Left lung (tissue), 10 donors: ENCODE data around the gene PIGW. TPM values are rescaled to one million over a fixed set of nuclear protein-coding genes. Genes with fewer than 3 reads are reported as not detected.

ENCODE experiments used
- ATAC-seq: fragments of 200-7000 bp; cut with Tn5 transposase; one replicate; pipeline ENCODE4 v1.9.1; 2020; ENCODE audit warnings: moderate library complexity
- DNase-seq, 4 donors: peaks; one replicate each; pipeline ENCODE4 v3.0.0-alpha.2; 2013 to 2020
- H3K27ac ChIP-seq, 2 donors: fragments of 200-600 bp; sonication (generic) in 1 of 2; one replicate each; pipeline versions ENCODE4 v1.5.0 to v1.8.0; 2020 to 2021
- H3K27me3 ChIP-seq, 2 donors: fragments of 200-600 bp; sonication (generic) in 1 of 2; one replicate each; pipeline versions ENCODE4 v1.5.0 to v1.8.0; 2020 to 2021
- H3K36me3 ChIP-seq, 2 donors: fragments of 200-600 bp; sonication (generic) in 1 of 2; one replicate each; pipeline versions ENCODE4 v1.5.0 to v1.8.0; 2020 to 2021
- H3K4me1 ChIP-seq, 2 donors: fragments of 200-600 bp; one replicate each; pipeline ENCODE4 v1.8.0; 2021
- H3K4me3 ChIP-seq, 2 donors: fragments of 200-600 bp; sonication (generic) in 1 of 2; one replicate each; pipeline versions ENCODE4 v1.5.0 to v1.8.0; 2020 to 2021; ENCODE audit warnings: mild to moderate bottlenecking in 1 of 2
- H3K9me3 ChIP-seq, 2 donors: fragments of 200-600 bp; sonication (generic) in 1 of 2; one replicate each; pipeline versions ENCODE4 v1.5.0 to v1.8.0; 2020 to 2021
- CTCF ChIP-seq, 2 donors: fragments of 200-600 bp; sonication (generic) in 1 of 2; IDR thresholded peaks; one replicate each; pipeline versions ENCODE4 v1.5.0 to v1.8.0; 2021; ENCODE audit warnings: antibody characterized with exemption in 2 of 2
- intact Hi-C, 2 donors: fragments of 100-400 bp; cut with DNase I; formaldehyde crosslinking; loops; one replicate each; pipeline versions ENCODE4 v1.11.2 to v1.14.2; 2022
- polyA plus RNA-seq, 6 donors: library from polyadenylated mRNA; unstranded; fragments of 120-200 nt; gene quantifications; one replicate each; pipeline ENCODE4 v1.2.1, GENCODE V29; 2013; ENCODE audit not compliant: insufficient read length in 6 of 6
- total RNA-seq, 2 donors: library from RNA; stranded (reverse); fragmentation: NEBNext Ultra II Directional; extraction: Animal tissue kit (Norgen Biotek cat#: 25700); gene quantifications; one replicate each; pipeline ENCODE4 v1.2.1, GENCODE V29; 2021
- donor health status: DM: no; HTN: yes; CAD: no.
- donor health status: DM: no; HTN: no; CAD: no.

The PIGW gene
- total and polyA plus RNA-seq, 8 donors: 5.9 to 20.1 (median 8.9) TPM

GRCh38 chr17:36498560-36499300 is 36.1 kb upstream of the PIGW start:
- Histone ChIP-seq H3K4me1 (no peaks in the 10 kb centered on the region), H3K4me3 (no peak overlapping the region), H3K36me3 (peaks cover 3 to 98% of the 10 kb centered on the region in 2 donors), H3K27ac (no peak overlapping the region), H3K9me3 (no peaks in the 10 kb centered on the region), H3K27me3 (no peaks in the 10 kb centered on the region)
- intact Hi-C loops: no loop called here
- no peak for TF ChIP-seq CTCF (IDR thresholded peaks at IDR 0.05)
- no peak for ATAC-seq
- DNase-seq: no peak

DNA sequence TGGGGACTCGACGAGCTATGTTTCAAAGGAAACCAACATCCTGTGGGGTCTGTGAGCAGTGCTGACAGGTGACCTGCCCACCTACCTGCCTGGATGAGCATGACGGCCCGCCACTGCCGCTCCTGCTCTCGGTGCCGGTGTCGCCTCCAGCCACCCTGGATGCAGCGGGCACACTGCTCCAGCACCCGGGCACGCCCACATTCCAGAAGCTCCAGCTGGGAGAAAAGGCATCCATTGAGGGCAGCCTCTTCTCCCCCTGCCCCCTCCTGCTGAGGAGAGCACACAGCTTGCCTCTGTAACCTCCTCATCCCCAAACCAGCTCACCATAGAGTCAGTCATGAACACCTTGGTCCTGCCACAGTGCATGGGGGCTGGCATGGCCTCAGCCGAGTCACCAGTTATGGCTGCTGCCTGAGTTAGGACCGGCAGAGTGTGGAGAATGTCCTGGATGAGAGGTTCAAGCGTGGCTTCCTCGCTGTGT is 34.0 kb upstream of the PIGW start:
- Histone ChIP-seq H3K9me3 (no peaks in the 10 kb centered on the region), H3K4me1 (no peaks in the 10 kb centered on the region), H3K4me3 (no peak overlapping the region), H3K27ac (no peak overlapping the region), H3K27me3 (no peaks in the 10 kb centered on the region), H3K36me3 (peaks cover 0 to 98% of the 10 kb centered on the region in 2 donors)
- DNase-seq (no peak), ATAC-seq (no peak)
- TF ChIP-seq CTCF (IDR thresholded peaks at IDR 0.05): no peak
- intact Hi-C loops: no loop called here

DNA sequence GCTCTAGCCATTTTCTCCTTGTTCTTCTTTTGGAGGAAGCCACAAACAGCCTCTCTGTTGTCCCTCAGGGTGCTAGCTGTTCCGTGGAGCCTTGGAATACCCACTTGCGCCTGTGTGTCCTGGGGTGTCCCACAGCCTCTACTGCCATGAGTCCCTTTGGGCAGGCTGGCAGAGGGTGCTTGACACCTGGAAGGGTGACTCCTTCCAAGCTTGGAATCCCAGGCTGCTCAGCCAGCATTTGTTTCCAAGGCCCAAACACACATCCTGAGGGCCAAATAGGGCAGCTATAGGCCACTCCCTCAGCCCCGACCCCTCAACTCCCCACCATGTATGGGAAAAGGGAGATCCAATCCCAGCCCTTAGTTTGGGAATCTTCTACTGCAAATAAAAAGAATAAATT is 33.4 kb upstream of the PIGW start:
- no peaks in the 10 kb centered on the region for H3K9me3 ChIP-seq
- H3K4me1 ChIP-seq: no peaks in the 10 kb centered on the region
- H3K27ac ChIP-seq: no peak overlapping the region
- TF ChIP-seq CTCF (IDR thresholded peaks at IDR 0.05): no peak
- no peak overlapping the region for H3K4me3 ChIP-seq
- no peak for ATAC-seq
- intact Hi-C loops: no loop called here
- no peak for DNase-seq
- H3K27me3 ChIP-seq: no peaks in the 10 kb centered on the region
- peaks cover 0 to 98% of the 10 kb centered on the region in 2 donors for H3K36me3 ChIP-seq

DNA sequence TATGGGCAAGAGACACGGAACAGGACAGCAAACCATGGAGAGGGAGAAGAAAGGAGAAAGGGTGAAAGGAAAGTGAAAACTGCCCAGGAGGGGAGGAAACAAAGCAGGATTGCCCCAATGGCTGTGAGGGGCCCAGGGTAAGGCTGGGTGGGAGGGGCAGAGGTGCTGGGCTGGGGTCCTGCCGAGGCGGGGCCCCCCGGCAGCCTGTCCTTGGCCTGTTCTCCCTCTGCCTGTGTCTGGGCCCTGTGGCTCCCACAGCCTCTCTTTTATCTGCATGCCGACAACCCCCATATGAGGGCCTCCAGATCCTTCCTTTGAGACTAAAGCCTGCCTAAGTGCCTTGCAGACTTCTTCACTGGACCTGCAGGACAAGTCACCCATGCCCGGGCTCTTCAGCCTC is 32.8 kb upstream of the PIGW start:
- H3K36me3 ChIP-seq: peaks cover 0 to 98% of the 10 kb centered on the region in 2 donors
- ATAC-seq (no peak), DNase-seq (no peak)
- H3K27me3 ChIP-seq: no peaks in the 10 kb centered on the region
- TF ChIP-seq CTCF (IDR thresholded peaks at IDR 0.05): no peak
- intact Hi-C loops: no loop called here
- no peak overlapping the region for H3K4me3 ChIP-seq
- no peaks in the 10 kb centered on the region for H3K4me1 ChIP-seq
- no peak overlapping the region for H3K27ac ChIP-seq
- no peaks in the 10 kb centered on the region for H3K9me3 ChIP-seq

- ATAC-seq: no peak
- Histone ChIP-seq H3K4me1 (no peaks in the 10 kb centered on the region), H3K9me3 (no peaks in the 10 kb centered on the region), H3K36me3 (peaks cover 0 to 88% of the 10 kb centered on the region in 2 donors), H3K27ac (no peak overlapping the region), H3K27me3 (no peaks in the 10 kb centered on the region), H3K4me3 (no peak overlapping the region)
- DNase-seq: no peak
- intact Hi-C loops: no loop called here
- no peak for TF ChIP-seq CTCF (IDR thresholded peaks at IDR 0.05)
Measured at GRCh38 chr17:36503456-36504155, 31.2 kb upstream of the PIGW start.
